ENCODE measurements around the gene RDH5. TPM values are rescaled to one million over a fixed set of nuclear protein-coding genes. Genes with fewer than 3 reads are reported as not detected.

The RDH5 gene
- total and polyA plus RNA-seq, 2 of the 4 experiments (the other 2 are of a cell fraction), result 7.3 to 18.8 TPM

DNA sequence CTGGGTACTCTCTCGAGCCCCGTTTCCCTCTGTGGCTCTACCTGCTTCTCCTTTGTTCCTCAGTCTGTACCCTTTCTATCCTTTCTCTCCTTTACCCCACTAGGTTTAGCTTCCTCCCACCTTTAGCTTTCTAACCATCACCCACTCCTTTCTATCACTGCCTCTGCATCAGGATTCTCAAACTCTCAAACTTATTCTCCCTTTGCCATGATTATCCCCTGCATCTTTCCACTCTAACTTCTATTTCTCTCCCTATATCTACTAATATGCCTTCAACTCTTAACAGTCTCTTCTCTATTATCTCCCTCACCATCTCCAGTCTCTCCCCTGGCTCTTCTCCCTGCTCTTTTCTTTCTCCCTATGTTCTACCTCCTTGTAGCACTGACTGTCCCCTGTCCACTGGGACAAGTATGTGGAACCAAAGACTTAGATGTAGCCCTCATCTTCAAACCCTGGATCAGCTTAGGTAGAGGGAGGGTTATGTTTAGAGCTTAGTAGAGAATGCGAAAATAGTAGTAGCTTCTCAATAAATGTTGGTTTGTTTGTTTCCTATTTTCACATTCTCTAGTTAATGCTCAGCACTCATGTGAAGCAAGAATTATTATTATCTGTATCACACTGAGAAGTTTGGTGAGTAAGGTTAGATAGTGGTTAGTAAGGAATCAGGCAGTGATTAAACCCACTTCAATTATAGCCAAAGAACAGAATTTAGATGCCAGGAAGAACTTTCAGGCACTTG is 26.1 kb downstream of the RDH5 start:
- Histone ChIP-seq H3K14ac (replicated peaks; ENCODE audit: low read depth, low read length) (no peak overlapping the region), H3K4me3 (ENCODE audit: insufficient read depth, low read depth, low read length) (no peak overlapping the region), H3K9me3 (ENCODE audit: control insufficient read depth, insufficient read depth, low read length) (no peaks in the 10 kb centered on the region), H3K79me1 (ENCODE audit: low read depth in 1 of 2, low read length in 2 of 2) (peaks cover 2 to 32% of the 10 kb centered on the region in 2 experiments; a peak in 2 of 4 replicates), H3K18ac (ENCODE audit: low read depth, low read length) (no peak overlapping the region), H3K27ac (ENCODE audit: insufficient read depth, low read length) (no peak overlapping the region), H2BK20ac (ENCODE audit: low read depth, low read length) (no peak overlapping the region), H3K4ac (ENCODE audit: low read depth, low read length) (no peak overlapping the region), H4K91ac (ENCODE audit: insufficient read depth, low read depth, low read length) (no peak overlapping the region), H3K4me1 (ENCODE audit: control insufficient read depth, insufficient read depth, low read length) (peaks cover 15% of the 10 kb centered on the region), H3K9ac (ENCODE audit: low read depth, low read length) (peak overlapping the region; percentile 23), H4K5ac (ENCODE audit: low read depth, low read length) (no peak overlapping the region), H3K27me3 (ENCODE audit: control insufficient read depth, insufficient read depth, low read length) (no peaks in the 10 kb centered on the region), H3K9me1 (ENCODE audit: insufficient read depth, low read length) (peaks cover 10% of the 10 kb centered on the region; the same call in 1 of the 2 replicates), H4K20me1 (ENCODE audit: insufficient read depth, low read length) (peaks cover 7% of the 10 kb centered on the region), H3K56ac (ENCODE audit: extremely low read depth, insufficient read depth, low read length) (no peak overlapping the region), H3K36me3 (ENCODE audit: control insufficient read depth, insufficient read depth, low read length) (peaks cover 18% of the 10 kb centered on the region), H2BK15ac (ENCODE audit: low read depth, low read length) (no peak overlapping the region), H2BK120ac (ENCODE audit: low read depth, low read length) (no peak overlapping the region), H4K8ac (ENCODE audit: low read depth in 2 of 2, low read length in 2 of 2) (no peak overlapping the region), H2AK9ac (replicated peaks; ENCODE audit: low read depth, low read length, poor library complexity) (no peak overlapping the region), H3K23ac (ENCODE audit: low read depth, low read length) (no peak overlapping the region), H3K4me2 (ENCODE audit: low read depth, low read length) (peak overlapping the region; percentile 50), H2AFZ (replicated peaks; ENCODE audit: low read length, poor library complexity) (no peak overlapping the region), H2AK5ac (ENCODE audit: low read depth, low read length) (no peak overlapping the region), H2BK5ac (ENCODE audit: low read depth, low read length, poor library complexity, severe bottlenecking) (no peak overlapping the region)
- CTCF ChIA-PET, result no interaction called here
- POLR2A ChIA-PET (ENCODE audit: unreplicated experiment), result no interaction called here
- in situ Hi-C loops (cut with MboI; ENCODE audit: low sequenced_read_pairs) (no loop called here), dilution Hi-C loops (cut with HindIII; ENCODE audit: low sequenced_read_pairs, unreplicated experiment) (no loop called here), intact Hi-C loops (cut with micrococcal nuclease) (no loop called here)
- BruUV-seq (replicated peaks), result no TSS peak
- no peak for DNase-seq
- no peak for ATAC-seq (ENCODE audit: low read depth)
- 21% methylated on average over 2 of the region's 3 CpGs; no CpG with 5 or more reads in 1 of the 2 experiments for WGBS, 2 experiments (ENCODE audit: extremely low coverage in 2 of 2, insufficient read length in 1 of 2)
- TF ChIP-seq CEBPB (IDR thresholded peaks at IDR 0.05; ENCODE audit: low read depth, low read length) (peak; percentile 64; the same call in 1 of the 2 replicates), NFE2L2 (IDR thresholded peaks at IDR 0.05; ENCODE audit: low read depth, low read length) (no peak)
